IPS-20b (cell line): ENCODE results near the gene DLX6.

Source experiments
- H3K27ac ChIP-seq: one replicate; pipeline ENCODE4 v1.5.1; 2013; ENCODE audit warnings: low read length
- H3K27me3 ChIP-seq: 2 replicates; pipeline ENCODE4 v1.6.1; 2013; ENCODE audit warnings: mild to moderate bottlenecking, low read length, inconsistent platforms; ENCODE audit not compliant: insufficient read depth
- H3K36me3 ChIP-seq: 2 replicates; pipeline ENCODE4 v1.6.1; 2013; ENCODE audit warnings: low read depth, mild to moderate bottlenecking, inconsistent platforms, low read length, moderate library complexity; ENCODE audit not compliant: insufficient read depth
- H3K4me1 ChIP-seq: 2 replicates; pipeline ENCODE4 v1.6.1; 2013; ENCODE audit warnings: mild to moderate bottlenecking, control low read depth, inconsistent platforms, low read length, moderate library complexity; ENCODE audit not compliant: insufficient read depth
- H3K4me3 ChIP-seq: 2 replicates; pipeline ENCODE4 v1.5.1; 2013; ENCODE audit warnings: mild to moderate bottlenecking, low read length, inconsistent platforms
- H3K9ac ChIP-seq: 2 replicates; pipeline ENCODE4 v1.6.1; 2013; ENCODE audit warnings: low read depth, mild to moderate bottlenecking, inconsistent platforms, low read length, moderate library complexity
- H3K9me3 ChIP-seq: 2 replicates; pipeline ENCODE4 v1.6.1; 2013; ENCODE audit warnings: mild to moderate bottlenecking, low read depth, low read length, inconsistent platforms; ENCODE audit not compliant: insufficient read depth

The DLX6 gene

DNA sequence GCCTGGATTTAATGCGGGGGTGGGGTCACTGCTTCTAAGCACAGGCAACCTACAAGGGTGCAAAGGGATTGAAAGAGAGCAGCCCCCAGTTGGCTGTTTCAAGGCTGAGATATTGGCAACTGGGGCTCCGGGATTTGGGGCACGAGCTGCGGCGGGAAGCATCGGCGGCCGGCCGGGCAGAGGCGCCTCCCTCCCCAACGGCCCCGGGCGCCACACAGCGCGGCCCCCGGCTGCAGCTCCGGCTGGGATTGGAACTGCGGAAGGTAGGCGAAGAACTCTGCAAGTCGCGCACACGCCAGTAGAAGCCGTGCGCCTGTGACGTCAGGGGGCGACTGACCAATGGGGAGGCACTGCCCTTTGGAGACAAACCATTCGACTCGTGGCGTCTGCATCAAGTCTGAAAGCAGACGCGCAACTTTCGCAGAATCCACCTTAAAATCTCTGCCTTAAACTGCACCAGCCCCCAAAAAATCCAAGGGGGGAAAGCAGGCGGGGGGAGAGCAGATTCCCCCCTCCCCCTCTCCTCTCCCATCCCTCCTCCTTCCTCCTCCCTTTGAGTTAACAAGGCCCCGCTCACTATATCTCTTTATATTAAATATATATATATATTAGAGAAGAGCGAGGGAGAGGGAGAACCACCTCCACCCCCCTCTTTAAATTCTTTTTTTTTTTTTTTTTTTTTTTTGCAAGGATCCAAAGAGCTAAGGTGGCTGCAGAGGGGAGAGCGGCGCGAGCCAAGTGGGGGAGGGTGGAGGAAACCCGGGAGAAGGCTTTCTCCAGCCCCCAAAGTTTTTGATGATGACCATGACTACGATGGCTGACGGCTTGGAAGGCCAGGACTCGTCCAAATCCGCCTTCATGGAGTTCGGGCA, at the start of gene DLX6:
DLX6 (plus strand) TSS at position 371 of the 872 bp plus-strand sequence; CDS start at position 796, 425 bp downstream.
- Histone ChIP-seq H3K4me1 (peaks cover 16% of the 10 kb centered on the region), H3K9ac (no peak within 1 kb of the TSS), H3K36me3 (no peaks in the 10 kb centered on the region), H3K4me3 (peak within 1 kb of the TSS; percentile 56), H3K9me3 (no peaks in the 10 kb centered on the region; the same call in 1 of the 2 replicates), H3K27ac (no peak within 1 kb of the TSS), H3K27me3 (peaks cover 99% of the 10 kb centered on the region)

- H3K4me3 ChIP-seq = no peak overlapping the region
- H3K9me3 ChIP-seq = no peaks in the 10 kb centered on the region
- H3K4me1 ChIP-seq = no peaks in the 10 kb centered on the region
- no peak overlapping the region for H3K27ac ChIP-seq
- H3K36me3 ChIP-seq = no peaks in the 10 kb centered on the region
- H3K27me3 ChIP-seq = no peaks in the 10 kb centered on the region
- H3K9ac ChIP-seq = no peak overlapping the region
Observed at GRCh38 chr7:96959135-96959534, 46.2 kb upstream of the DLX6 start.

- no peaks in the 10 kb centered on the region for H3K36me3 ChIP-seq
- H3K27ac ChIP-seq = no peak overlapping the region
- H3K4me3 ChIP-seq = no peak overlapping the region
- no peaks in the 10 kb centered on the region for H3K9me3 ChIP-seq
- H3K4me1 ChIP-seq = no peaks in the 10 kb centered on the region
- H3K9ac ChIP-seq = no peak overlapping the region
- H3K27me3 ChIP-seq = peaks cover 5% of the 10 kb centered on the region; the same call in 1 of the 2 replicates
Observed at GRCh38 chr7:96962221-96962885, 43.0 kb upstream of the DLX6 start.

DNA sequence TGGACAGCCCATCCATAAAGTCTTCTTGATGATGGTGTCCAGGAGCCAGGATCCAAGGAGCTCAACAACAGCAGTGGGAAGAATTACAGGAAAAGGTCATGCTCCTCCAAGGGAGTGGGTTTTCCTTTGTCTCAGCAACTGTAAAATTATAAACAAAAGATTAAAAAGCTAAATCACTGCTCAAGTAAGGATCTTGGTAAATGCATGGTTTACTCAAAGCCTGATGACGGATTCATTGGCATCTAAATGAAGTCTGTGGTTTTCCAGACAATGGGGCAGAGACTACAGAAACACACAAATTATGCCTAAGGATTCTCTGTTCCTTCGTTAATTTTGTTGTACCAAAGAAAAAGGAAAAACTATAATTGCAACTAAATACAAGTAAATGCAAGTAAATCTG, 36.4 kb upstream of the DLX6 start:
- Histone ChIP-seq H3K9me3 (no peaks in the 10 kb centered on the region), H3K36me3 (no peaks in the 10 kb centered on the region), H3K9ac (no peak overlapping the region), H3K4me1 (no peaks in the 10 kb centered on the region), H3K27me3 (peaks cover 13% of the 10 kb centered on the region; the same call in 1 of the 2 replicates), H3K27ac (no peak overlapping the region), H3K4me3 (no peak overlapping the region)

DNA sequence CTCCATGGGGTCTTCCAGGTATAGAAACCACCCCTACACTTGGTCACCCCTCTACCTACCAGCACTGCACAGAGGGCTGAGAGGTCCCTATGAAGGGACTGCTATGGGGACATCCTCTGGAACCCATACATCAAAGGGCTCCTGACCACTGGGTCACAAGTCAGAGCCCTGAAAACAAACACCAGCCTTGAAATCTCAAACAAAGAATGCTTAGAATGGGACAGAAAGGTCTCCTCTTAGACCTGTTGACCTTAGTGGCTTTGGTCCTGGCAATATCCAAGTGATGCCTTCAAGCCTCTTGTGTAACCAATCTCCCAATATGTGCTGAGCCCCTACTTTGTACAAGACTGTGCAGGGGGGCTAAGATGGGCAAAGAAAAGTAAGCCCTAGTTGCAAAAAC, 34.6 kb upstream of the DLX6 start:
- H3K4me1 ChIP-seq = no peaks in the 10 kb centered on the region
- H3K27ac ChIP-seq = no peak overlapping the region
- no peak overlapping the region for H3K9ac ChIP-seq
- no peaks in the 10 kb centered on the region for H3K36me3 ChIP-seq
- no peak overlapping the region for H3K4me3 ChIP-seq
- H3K27me3 ChIP-seq = peaks cover 9% of the 10 kb centered on the region; the same call in 1 of the 2 replicates
- H3K9me3 ChIP-seq = no peaks in the 10 kb centered on the region

- Histone ChIP-seq H3K27me3 (peaks cover 9% of the 10 kb centered on the region; the same call in 1 of the 2 replicates), H3K27ac (no peak overlapping the region), H3K4me3 (no peak overlapping the region), H3K4me1 (no peaks in the 10 kb centered on the region), H3K9me3 (no peaks in the 10 kb centered on the region), H3K36me3 (no peaks in the 10 kb centered on the region), H3K9ac (no peak overlapping the region)
Observed at GRCh38 chr7:96973986-96974385, 31.4 kb upstream of the DLX6 start.

GRCh38 chr7:96976106-96976505, 29.2 kb upstream of the DLX6 start:
- Histone ChIP-seq H3K9me3 (no peaks in the 10 kb centered on the region), H3K4me3 (no peak overlapping the region), H3K4me1 (no peaks in the 10 kb centered on the region), H3K36me3 (no peaks in the 10 kb centered on the region), H3K27me3 (peaks cover 9% of the 10 kb centered on the region; the same call in 1 of the 2 replicates), H3K27ac (no peak overlapping the region), H3K9ac (no peak overlapping the region)

GRCh38 chr7:96977445-96977844, 27.9 kb upstream of the DLX6 start:
- Histone ChIP-seq H3K9ac (no peak overlapping the region), H3K4me3 (no peak overlapping the region), H3K36me3 (no peaks in the 10 kb centered on the region), H3K9me3 (no peaks in the 10 kb centered on the region), H3K4me1 (no peaks in the 10 kb centered on the region), H3K27ac (no peak overlapping the region), H3K27me3 (peaks cover 9% of the 10 kb centered on the region; the same call in 1 of the 2 replicates)

GRCh38 chr7:96979551-96980276, 25.6 kb upstream of the DLX6 start:
- H3K9ac ChIP-seq = no peak overlapping the region
- H3K9me3 ChIP-seq = no peaks in the 10 kb centered on the region

DNA sequence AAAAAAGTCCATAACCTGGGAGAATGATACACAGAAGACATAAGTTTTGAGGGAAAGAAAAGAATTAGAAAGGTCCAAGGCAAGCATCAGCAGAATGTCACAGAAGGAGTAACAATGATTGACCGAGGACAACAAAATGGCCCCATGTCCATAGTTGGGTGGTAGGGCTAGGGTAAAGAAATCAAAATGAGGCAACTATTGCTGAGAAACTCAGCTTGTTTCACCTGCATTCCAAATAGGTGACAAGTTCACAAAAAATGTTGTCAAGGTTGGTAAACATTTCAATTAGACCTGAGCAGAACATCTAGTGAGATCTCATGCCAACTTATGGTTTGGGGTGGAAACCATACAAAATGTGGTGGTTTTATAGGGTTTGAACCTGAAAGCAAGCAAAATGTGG, 22.8 kb upstream of the DLX6 start:
- Histone ChIP-seq H3K4me1 (peaks cover 7% of the 10 kb centered on the region; the same call in 1 of the 2 replicates), H3K36me3 (no peaks in the 10 kb centered on the region), H3K9me3 (no peaks in the 10 kb centered on the region), H3K27ac (no peak overlapping the region), H3K4me3 (no peak overlapping the region), H3K27me3 (peaks cover 26% of the 10 kb centered on the region), H3K9ac (no peak overlapping the region)

More at GRCh38 chr7:96979551-96980276, 25.6 kb upstream of the DLX6 start:
- no peak overlapping the region for H3K27ac ChIP-seq
- H3K27me3 ChIP-seq = no peaks in the 10 kb centered on the region
- no peaks in the 10 kb centered on the region for H3K36me3 ChIP-seq
- no peaks in the 10 kb centered on the region for H3K4me1 ChIP-seq
- no peak overlapping the region for H3K4me3 ChIP-seq

DNA sequence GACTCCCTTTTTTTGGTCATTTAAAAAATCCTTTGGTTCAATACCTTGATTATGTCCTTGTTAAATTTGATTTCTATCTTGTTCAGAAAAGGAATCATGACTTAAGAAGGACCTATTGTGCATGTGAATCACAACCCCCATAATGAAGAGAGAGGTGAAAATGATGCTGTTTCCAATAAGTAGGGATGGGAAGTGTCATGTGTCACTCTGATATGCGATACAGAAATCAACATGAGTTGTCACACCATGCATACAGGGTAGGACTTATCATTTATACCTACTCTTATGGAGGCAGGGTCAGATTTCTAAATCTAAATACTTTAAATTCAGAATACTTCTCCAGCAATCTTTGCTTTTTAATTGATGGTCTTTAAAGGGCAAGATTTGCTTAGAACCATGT, 19.4 kb upstream of the DLX6 start:
- H3K36me3 ChIP-seq = no peaks in the 10 kb centered on the region
- H3K27ac ChIP-seq = no peak overlapping the region
- H3K27me3 ChIP-seq = peaks cover 60% of the 10 kb centered on the region
- H3K9me3 ChIP-seq = no peaks in the 10 kb centered on the region
- H3K4me1 ChIP-seq = peaks cover 16% of the 10 kb centered on the region
- H3K4me3 ChIP-seq = no peak overlapping the region
- H3K9ac ChIP-seq = no peak overlapping the region
